Measurements from ENCODE around the gene ABLIM2.

DNA sequence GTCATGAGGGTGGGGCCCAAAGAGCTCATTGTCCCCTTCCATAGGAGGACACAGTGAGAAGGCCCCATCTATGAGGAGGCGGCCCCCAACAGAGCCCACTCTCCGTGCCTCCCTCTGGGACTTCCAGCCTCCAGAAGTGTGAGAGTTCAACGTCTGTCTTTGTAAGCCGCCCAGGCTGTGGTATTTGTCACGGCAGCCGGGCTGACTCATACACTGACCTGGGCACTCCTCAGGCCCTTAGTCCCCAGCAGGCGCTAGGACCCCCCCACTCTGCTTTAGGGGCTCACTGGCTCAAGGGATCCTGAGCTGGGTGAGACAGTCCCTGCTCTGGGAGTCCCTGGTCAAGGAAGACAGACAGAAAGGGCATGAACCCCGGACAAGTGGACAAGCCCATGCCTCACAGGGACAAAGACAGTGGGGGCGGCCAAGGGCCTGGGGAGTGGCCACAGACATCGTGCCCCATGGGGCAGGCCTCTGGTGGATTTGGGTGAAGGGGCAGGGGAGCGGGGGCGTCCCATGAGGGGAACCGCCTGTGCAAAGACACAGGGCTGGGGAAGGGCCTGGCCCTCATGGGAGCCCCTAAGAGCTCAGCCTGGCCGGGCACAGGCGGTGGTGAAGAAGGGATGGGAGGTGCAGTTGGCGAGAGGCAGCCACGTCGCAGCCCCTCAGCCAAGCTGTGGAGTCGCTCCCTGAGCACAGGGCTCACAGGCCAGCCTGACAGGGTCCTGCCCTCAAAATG lies 21.5 kb downstream of the ABLIM2 start:
- TF ChIP-seq, protein P1, sequence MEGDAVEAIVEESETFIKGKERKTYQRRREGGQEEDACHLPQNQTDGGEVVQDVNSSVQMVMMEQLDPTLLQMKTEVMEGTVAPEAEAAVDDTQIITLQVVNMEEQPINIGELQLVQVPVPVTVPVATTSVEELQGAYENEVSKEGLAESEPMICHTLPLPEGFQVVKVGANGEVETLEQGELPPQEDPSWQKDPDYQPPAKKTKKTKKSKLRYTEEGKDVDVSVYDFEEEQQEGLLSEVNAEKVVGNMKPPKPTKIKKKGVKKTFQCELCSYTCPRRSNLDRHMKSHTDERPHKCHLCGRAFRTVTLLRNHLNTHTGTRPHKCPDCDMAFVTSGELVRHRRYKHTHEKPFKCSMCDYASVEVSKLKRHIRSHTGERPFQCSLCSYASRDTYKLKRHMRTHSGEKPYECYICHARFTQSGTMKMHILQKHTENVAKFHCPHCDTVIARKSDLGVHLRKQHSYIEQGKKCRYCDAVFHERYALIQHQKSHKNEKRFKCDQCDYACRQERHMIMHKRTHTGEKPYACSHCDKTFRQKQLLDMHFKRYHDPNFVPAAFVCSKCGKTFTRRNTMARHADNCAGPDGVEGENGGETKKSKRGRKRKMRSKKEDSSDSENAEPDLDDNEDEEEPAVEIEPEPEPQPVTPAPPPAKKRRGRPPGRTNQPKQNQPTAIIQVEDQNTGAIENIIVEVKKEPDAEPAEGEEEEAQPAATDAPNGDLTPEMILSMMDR (IDR thresholded peaks at IDR 0.05) = no peak
- no peak for TF ChIP-seq POLR2A (IDR thresholded peaks at IDR 0.05)
- no peak for TF ChIP-seq POLR2AphosphoS5 (IDR thresholded peaks at IDR 0.05)
